HG03103 (cell line): ENCODE results near the gene ZNF512.

ENCODE experiments used
- ATAC-seq: cut with Tn5 transposase; IDR thresholded peaks from one replicate; pipeline ENCODE4 v1.9.1; 2021; ENCODE audit warnings: low read depth; ENCODE audit not compliant: unreplicated experiment

ZNF512 gene

DNA sequence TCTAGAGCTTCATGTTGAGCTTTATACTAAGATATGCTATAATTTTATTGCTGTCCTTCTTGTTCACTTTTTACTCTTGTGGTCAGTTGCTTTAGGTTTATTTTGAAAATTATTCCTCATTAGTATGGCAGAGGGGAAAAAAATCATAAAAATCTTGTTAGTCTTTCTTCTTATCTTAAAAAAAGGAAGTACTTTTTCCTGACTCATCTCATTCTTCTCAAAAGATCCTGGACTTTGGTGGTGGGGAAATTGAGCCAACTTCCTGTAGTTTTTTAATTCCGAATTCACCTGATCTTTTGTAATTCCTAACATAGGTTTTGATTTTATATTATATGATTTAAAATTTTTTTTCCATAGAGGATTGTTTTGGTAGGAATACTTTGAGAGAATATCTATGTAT, 84.6 kb downstream of the ZNF512 start:
- no peak for ATAC-seq

DNA sequence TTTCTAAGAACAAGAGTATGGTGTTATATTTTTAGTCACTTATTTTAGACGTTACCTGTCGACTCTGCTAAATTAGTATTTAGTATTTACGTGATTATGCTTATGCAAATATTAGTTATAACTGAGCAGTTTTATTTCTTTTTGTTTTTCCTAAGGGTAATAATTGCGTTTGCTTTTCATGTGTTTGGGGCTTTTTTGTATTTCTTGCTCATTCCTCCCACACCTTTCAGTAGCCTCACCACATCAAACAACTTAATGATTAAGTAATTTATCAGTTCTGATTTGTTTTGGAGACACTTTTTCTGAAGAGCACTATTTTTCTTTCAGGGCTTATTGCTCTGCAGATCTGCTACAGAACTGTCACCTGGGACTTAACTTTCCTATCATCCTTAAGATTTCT, 88.4 kb downstream of the ZNF512 start:
- no peak for ATAC-seq
